BJ (cell line): ENCODE results near the gene UNC119B. TPM values are rescaled to one million over a fixed set of nuclear protein-coding genes. Genes with fewer than 3 reads are reported as not detected.

Experiments
- CTCF ChIA-PET: fragments of 350-600 bp; formaldehyde crosslinking; extraction: SDS; loops from one replicate; lab custom pipeline; 2021; ENCODE audit warnings: antibody characterized with exemption, inconsistent platforms; lab: Yijun Ruan, JAX
- POLR2A ChIA-PET: fragments of 300-600 bp; sonication (Branson Sonifier 250); formaldehyde crosslinking; extraction: SDS; loops from one replicate; lab custom pipeline; 2021; ENCODE audit warnings: antibody characterized with exemption; lab: Charles Lee
- DNase-seq: peaks from one replicate; pipeline ENCODE4 v3.0.0-alpha.2; 2011; ENCODE audit warnings: low read depth
- H3K27me3 ChIP-seq: 2 replicates; pipeline ENCODE4 v1.6.0; 2011; ENCODE audit warnings: low read length; ENCODE audit not compliant: control insufficient read depth, insufficient read depth
- H3K36me3 ChIP-seq: 2 replicates; pipeline ENCODE4 v1.5.1; 2011; ENCODE audit warnings: low read length; ENCODE audit not compliant: control insufficient read depth, insufficient read depth
- H3K4me3 ChIP-seq: 2 replicates; pipeline ENCODE4 v1.5.1; 2011; ENCODE audit warnings: low read depth, mild to moderate bottlenecking, control low read depth, low read length
- polyA plus RNA-seq: library from polyadenylated mRNA; depleted of rRNA; stranded (reverse); fragments of >200 nt; gene quantifications from 2 replicates; pipeline ENCODE4 v1.2.3, GENCODE V29; 2011
- TF ChIP-seq, protein P1 (sequence below): IDR thresholded peaks from 2 replicates; pipeline ENCODE4 v1.5.1; 2011; ENCODE audit warnings: low read depth, mild to moderate bottlenecking, control low read depth, inconsistent platforms, low read length, moderate library complexity; ENCODE audit not compliant: insufficient read depth

Gene UNC119B
- polyA plus RNA-seq, 1 experiment = 32.0 TPM

GRCh38 chr12:120758798-120759590, 48.7 kb downstream of the UNC119B start:
- Histone ChIP-seq H3K36me3 (peaks cover 7% of the 10 kb centered on the region), H3K4me3 (no peak overlapping the region), H3K27me3 (no peaks in the 10 kb centered on the region)
- DNase-seq = no peak
- ChIA-PET CTCF (interaction anchor here (1.0 kb wide), 2 partner anchors 38 to 213 kb away, joined by 3 to 4 read pairs; no protein-coding TSS in a partner anchor), POLR2A (no interaction called here)
- TF ChIP-seq, protein P1, sequence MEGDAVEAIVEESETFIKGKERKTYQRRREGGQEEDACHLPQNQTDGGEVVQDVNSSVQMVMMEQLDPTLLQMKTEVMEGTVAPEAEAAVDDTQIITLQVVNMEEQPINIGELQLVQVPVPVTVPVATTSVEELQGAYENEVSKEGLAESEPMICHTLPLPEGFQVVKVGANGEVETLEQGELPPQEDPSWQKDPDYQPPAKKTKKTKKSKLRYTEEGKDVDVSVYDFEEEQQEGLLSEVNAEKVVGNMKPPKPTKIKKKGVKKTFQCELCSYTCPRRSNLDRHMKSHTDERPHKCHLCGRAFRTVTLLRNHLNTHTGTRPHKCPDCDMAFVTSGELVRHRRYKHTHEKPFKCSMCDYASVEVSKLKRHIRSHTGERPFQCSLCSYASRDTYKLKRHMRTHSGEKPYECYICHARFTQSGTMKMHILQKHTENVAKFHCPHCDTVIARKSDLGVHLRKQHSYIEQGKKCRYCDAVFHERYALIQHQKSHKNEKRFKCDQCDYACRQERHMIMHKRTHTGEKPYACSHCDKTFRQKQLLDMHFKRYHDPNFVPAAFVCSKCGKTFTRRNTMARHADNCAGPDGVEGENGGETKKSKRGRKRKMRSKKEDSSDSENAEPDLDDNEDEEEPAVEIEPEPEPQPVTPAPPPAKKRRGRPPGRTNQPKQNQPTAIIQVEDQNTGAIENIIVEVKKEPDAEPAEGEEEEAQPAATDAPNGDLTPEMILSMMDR = no peak

DNA sequence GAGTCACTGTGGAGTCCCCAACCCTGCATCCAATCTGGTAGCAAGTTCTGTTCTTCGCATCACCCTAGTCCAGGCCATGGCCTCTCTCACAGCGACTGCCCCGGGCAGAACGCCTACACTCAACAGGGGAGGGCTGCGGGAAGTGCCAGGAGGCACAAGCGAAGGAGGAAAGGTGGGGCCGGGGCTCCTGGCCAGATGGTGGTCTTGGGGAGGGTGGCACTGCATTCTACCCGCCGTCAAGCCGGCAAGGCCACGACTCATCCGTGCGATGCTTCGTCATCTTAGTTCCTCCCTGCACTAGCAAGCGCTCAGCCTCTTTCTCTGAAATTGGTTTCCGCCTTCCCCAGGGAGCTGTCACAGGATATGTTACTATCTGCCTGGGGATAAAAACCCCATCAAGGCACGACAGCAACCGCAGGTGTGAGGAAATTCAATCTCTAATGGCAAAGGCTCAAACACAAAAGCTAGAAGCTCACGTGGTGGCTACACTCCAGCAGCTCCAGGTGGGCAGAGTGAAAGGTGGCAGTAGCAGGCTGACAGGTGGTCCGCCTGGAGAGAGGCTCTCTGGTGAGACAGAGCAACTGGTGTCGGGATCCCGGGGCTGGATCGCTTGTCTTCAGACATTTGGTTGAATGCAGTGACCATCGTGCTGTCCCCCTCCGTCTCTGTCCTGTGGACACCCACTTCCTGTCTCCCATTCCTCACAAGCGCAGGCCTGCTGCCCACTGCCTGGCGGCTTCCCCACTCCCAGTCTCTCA, 49.5 kb downstream of the UNC119B start:
- POLR2A ChIA-PET = no interaction called here
- H3K4me3 ChIP-seq = no peak overlapping the region

GRCh38 chr12:120760349-120761254, 50.3 kb downstream of the UNC119B start:
- Histone ChIP-seq H3K27me3 (no peaks in the 10 kb centered on the region), H3K4me3 (no peak overlapping the region), H3K36me3 (peaks cover 10% of the 10 kb centered on the region)
- CTCF ChIA-PET = interaction anchor here (0.9 kb wide), 1 partner anchor 9 kb away, joined by 4 read pairs; no protein-coding TSS in a partner anchor
- DNase-seq = no peak
- TF ChIP-seq, protein P1 = no peak
- POLR2A ChIA-PET = no interaction called here

More for the DNA sequence above, 49.5 kb downstream of the UNC119B start:
- H3K36me3 ChIP-seq = peaks cover 9% of the 10 kb centered on the region
- CTCF ChIA-PET = interaction anchor here (1.0 kb wide), 1 partner anchor 212 kb away, joined by 4 read pairs; no protein-coding TSS in a partner anchor
- no peaks in the 10 kb centered on the region for H3K27me3 ChIP-seq
- TF ChIP-seq, protein P1 = no peak
- no peak for DNase-seq

GRCh38 chr12:120761519-120761934, 51.3 kb downstream of the UNC119B start:
- Histone ChIP-seq H3K4me3 (no peak overlapping the region), H3K36me3 (peaks cover 17% of the 10 kb centered on the region), H3K27me3 (no peaks in the 10 kb centered on the region)
- CTCF ChIA-PET = interaction anchor here (0.7 to 0.9 kb wide), 2 partner anchors 10 to 29 kb away, joined by 3 to 4 read pairs; no protein-coding TSS in a partner anchor
- TF ChIP-seq, protein P1 = no peak
- DNase-seq = no peak
- POLR2A ChIA-PET = no interaction called here
